Bronchial epithelial cell (primary cell): Measurements from ENCODE around the gene GATAD1. TPM values are rescaled to one million over a fixed set of nuclear protein-coding genes. Genes with fewer than 3 reads are reported as not detected.
"Not testable (repeated sequence)": the region's sequence is repeated elsewhere in the genome, so short reads cannot be mapped to it uniquely, and the experiment has no call there.

ENCODE experiments used
- DNase-seq: peaks from one replicate; pipeline ENCODE4 v3.0.0-alpha.2; 2010; ENCODE audit warnings: low read depth
- FAIRE-seq: peaks from 2 replicates; lab custom pipeline; 2011; peaks lifted over from hg19 to GRCh38; lab: Jason Lieb, UNC
- H3K27me3 ChIP-seq: 2 replicates; pipeline ENCODE4 v1.5.1; 2011; ENCODE audit warnings: low read length; ENCODE audit not compliant: control insufficient read depth, insufficient read depth
- H3K36me3 ChIP-seq: 2 replicates; pipeline ENCODE4 v1.5.1; 2011; ENCODE audit warnings: low read length; ENCODE audit not compliant: control insufficient read depth, insufficient read depth
- H3K4me3 ChIP-seq: 2 replicates; pipeline ENCODE4 v1.5.1; 2011; ENCODE audit warnings: mild to moderate bottlenecking, low read depth, low read length, control low read depth
- total RNA-seq: library from RNA; depleted of rRNA; stranded (reverse); fragments of >200 nt; gene quantifications from 2 replicates; pipeline ENCODE4 v1.2.1, GENCODE V29; 2014
- TF ChIP-seq, protein P1 (sequence below): IDR thresholded peaks from 2 replicates; pipeline ENCODE4 v1.5.1; 2011; ENCODE audit warnings: mild to moderate bottlenecking, moderate library complexity, low read length, control low read depth, inconsistent platforms; ENCODE audit not compliant: insufficient read depth, severe bottlenecking

The GATAD1 gene
- total RNA-seq, 1 donor from 2014 or later, result 16.3 TPM

DNA sequence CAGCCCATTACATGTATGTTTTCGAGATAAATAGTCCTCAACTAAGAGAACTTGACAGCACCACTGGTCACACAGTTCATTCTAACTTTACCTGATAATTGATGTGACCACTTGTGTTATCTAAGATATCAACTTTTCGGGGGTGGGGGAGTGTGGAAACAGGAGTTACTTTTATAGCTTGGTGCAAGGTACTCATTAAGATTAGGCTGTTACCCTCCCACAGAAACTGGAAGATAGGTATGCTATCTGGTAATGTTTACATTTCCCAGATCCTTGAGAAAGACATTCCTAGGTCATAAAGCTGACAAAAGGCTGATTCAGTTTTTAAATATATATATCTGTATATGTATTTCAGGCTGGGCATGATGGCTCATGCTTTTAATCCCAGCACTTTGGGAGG, 19.4 kb downstream of the GATAD1 start:
- no peak for FAIRE-seq
- H3K36me3 ChIP-seq, result no peaks in the 10 kb centered on the region
- H3K4me3 ChIP-seq, result no peak overlapping the region
- DNase-seq, result peak; percentile 70
- TF ChIP-seq, protein P1, sequence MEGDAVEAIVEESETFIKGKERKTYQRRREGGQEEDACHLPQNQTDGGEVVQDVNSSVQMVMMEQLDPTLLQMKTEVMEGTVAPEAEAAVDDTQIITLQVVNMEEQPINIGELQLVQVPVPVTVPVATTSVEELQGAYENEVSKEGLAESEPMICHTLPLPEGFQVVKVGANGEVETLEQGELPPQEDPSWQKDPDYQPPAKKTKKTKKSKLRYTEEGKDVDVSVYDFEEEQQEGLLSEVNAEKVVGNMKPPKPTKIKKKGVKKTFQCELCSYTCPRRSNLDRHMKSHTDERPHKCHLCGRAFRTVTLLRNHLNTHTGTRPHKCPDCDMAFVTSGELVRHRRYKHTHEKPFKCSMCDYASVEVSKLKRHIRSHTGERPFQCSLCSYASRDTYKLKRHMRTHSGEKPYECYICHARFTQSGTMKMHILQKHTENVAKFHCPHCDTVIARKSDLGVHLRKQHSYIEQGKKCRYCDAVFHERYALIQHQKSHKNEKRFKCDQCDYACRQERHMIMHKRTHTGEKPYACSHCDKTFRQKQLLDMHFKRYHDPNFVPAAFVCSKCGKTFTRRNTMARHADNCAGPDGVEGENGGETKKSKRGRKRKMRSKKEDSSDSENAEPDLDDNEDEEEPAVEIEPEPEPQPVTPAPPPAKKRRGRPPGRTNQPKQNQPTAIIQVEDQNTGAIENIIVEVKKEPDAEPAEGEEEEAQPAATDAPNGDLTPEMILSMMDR, result no peak
- no peaks in the 10 kb centered on the region for H3K27me3 ChIP-seq

DNA sequence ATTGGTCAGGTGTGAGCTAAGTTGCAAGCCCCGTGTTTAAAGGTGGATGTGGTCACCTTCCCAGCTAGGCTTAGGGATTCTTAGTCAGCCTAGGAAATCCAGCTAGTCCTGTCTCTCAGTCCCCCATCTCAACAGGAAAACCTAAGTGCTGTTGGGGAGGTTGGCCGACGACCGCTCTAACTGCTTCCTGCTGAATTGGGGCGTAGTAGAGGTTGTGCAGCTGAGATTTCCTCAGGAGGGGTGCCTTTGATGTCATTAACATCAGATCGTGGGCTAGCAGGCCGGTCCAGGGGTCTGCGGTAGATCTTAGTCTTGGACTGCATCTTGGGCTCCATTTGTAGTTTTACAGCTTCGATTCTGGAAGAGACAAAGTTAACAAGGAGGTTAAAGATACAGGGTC, 21.3 kb downstream of the GATAD1 start:
- not testable (repeated sequence) for H3K36me3 ChIP-seq, H3K27me3 ChIP-seq, DNase-seq, FAIRE-seq, H3K4me3 ChIP-seq

DNA sequence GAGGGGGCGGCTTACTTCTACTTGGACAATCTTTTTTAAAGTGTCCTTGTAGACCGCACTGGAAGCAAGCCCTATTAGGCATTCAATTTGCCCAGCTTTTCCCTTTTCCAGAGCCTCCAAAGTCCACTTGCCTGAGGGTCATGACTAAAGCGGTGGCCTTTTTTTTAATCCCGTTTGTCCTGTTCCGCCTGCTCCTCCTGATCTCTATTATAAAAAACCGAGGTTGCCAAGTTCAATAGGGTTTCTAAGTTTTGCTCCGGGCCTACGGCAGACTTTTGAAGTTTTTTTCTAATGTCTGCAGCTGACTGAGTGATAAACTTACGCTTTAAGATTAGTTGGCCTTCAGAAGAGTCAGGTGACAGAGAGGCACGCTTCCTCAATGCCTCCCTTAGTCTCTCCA, 26.7 kb downstream of the GATAD1 start:
- FAIRE-seq, H3K4me3 ChIP-seq, H3K27me3 ChIP-seq, H3K36me3 ChIP-seq: not testable (repeated sequence)
- DNase-seq, result peak; percentile 22

DNA sequence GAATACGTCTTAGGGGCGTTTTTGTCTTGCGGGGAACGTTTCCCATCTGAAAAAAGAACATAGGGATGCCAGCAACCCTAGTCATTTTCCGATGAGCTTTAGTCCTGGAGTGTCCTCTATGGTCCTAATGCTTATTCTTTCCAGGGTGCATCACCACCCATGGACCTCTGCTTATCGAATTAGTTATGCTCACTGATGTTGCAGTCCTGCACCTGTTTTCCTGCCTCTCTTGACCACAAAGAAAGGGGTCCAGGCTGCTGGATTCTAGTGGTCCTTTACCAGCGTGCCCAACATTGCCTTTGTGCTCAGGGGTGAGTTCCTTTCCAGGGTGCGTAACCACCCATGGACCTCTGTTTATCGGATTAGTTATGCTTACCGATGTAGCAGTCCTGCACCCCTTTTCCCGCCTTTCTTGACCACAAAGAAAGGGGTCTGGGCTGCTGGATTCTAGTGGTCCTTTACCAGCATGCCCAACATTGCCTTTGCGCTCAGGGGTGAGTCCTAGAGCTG, 28.0 kb downstream of the GATAD1 start:
- not testable (repeated sequence) for DNase-seq, H3K27me3 ChIP-seq, H3K36me3 ChIP-seq, H3K4me3 ChIP-seq, FAIRE-seq

DNA sequence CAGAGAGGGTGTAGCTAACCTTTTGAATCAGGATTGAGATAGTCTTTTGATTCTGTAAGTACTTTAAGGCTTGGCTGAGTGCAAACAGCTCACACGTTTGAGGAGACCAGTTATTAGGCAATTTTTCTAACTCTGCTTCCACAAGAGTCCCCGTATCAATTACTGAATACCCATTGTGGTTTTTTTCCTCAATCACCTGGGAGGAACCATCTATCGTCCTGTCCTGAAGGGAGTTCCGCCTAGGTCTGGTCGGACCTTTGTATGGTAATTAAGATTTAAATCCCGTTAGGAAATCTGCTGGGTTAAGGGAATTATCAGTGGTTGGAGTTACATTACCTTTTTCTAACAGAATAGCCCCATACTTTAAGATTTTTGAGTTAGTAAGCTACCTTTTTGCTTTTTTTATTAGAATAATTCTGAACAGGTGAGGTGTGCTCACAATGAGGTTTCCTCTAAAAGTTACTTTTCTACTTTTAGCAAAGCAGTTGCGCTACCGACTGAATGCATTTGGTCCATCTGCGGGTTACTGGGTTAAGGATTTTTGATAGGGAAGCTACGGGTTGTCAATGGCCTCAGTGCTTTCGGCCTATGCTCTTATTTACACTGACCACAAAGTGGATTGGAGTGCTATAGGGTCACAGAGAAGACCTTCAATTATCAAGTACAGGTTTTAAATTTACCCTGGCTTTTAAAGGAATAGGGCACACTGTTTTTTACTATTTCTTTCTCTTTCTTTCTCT, 28.7 kb downstream of the GATAD1 start:
- not testable (repeated sequence) for H3K27me3 ChIP-seq, H3K4me3 ChIP-seq, H3K36me3 ChIP-seq, FAIRE-seq, DNase-seq

DNA sequence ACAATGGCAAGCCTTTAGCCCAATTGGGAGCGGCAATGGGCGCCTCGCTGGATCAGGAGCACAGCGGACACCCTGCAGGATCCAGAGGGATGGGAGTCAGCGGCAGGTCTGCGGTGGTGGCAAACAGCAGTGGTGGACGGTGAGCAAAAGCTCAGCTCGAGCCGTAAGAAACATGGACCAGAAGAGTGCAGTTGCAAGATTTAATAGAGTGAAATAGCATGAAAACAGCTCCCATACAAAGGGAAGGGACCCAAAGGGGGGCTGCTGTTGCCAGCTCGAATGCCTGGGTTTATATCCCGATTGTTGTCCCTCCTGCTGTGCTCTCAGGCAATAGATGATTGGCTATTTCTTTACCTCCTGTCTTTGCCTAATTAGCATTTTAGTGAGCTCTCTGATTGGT, 30.4 kb downstream of the GATAD1 start, which contains the start of gene ERVW-1:
ERVW-1 (minus strand) TSS at position 266 of the 400 bp plus-strand sequence. CDS start 7,565 bp downstream, outside the sequence.
- H3K4me3 ChIP-seq, DNase-seq, FAIRE-seq, H3K36me3 ChIP-seq, H3K27me3 ChIP-seq: not testable (repeated sequence)

DNA sequence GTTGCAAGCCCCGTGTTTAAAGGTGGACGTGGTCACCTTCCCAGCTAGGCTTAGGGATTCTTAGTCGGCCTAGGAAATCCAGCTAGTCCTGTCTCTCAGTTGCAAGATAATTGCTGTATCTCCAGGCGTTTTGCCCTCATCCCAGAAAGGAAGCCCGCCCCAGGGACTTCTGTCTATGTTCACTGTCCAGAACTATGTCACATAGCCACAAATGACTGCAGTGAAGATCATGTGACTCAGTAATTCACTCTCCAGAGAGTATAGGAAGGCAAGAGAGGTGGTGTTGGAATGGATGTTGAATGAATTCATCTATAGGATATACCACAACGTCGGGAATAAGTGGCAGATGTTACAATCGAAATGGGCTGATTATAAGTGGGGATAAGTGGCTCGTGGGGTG, 30.8 kb downstream of the GATAD1 start:
- TF ChIP-seq, protein P1, result no peak
- DNase-seq (no peak), FAIRE-seq (no peak)
- no peaks in the 10 kb centered on the region for H3K36me3 ChIP-seq
- H3K27me3 ChIP-seq, result no peaks in the 10 kb centered on the region
- no peak overlapping the region for H3K4me3 ChIP-seq

DNA sequence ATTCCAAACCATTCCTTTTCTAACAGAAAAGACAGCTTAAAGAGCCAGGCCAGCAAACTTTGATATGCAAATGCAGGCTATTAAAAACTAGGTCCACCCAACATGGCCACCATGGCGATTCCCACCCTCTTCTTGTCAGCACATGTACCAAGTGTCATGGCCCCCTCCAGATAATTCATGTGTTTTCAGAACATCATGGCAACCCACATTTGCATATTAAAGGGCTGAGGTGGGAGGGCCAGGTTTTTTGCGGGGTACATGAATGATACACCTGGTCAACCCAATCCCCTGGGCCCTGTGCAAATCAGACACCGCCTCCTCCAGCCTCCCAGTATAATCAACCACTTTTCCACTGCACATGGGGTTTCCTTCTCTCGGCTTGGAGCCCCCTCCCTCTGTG, 31.4 kb downstream of the GATAD1 start:
- DNase-seq (no peak), FAIRE-seq (no peak)
- Histone ChIP-seq H3K4me3 (no peak overlapping the region), H3K27me3 (no peaks in the 10 kb centered on the region), H3K36me3 (no peaks in the 10 kb centered on the region)
- TF ChIP-seq, protein P1, result no peak

DNA sequence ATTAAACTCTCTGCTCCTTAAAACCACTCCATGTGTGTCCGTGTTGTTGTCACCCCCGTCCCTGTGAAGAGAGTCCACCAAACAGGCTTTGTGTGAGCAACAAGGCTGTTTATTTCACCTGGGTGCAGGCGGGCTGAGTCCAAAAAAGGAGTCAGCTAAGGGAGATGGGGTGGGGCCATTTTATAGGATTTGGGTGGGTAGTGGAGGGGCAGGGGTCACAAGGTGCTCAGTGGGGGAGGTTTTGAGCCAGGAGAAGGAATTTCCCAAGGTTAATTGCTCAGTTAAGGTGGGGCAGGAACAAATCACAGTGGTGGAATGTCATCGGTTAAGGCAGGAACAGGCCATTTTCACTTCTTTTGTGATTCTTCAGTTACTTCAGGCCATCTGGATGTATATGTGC, 31.9 kb downstream of the GATAD1 start:
- not testable (repeated sequence) for H3K36me3 ChIP-seq, DNase-seq, H3K4me3 ChIP-seq, H3K27me3 ChIP-seq, FAIRE-seq

DNA sequence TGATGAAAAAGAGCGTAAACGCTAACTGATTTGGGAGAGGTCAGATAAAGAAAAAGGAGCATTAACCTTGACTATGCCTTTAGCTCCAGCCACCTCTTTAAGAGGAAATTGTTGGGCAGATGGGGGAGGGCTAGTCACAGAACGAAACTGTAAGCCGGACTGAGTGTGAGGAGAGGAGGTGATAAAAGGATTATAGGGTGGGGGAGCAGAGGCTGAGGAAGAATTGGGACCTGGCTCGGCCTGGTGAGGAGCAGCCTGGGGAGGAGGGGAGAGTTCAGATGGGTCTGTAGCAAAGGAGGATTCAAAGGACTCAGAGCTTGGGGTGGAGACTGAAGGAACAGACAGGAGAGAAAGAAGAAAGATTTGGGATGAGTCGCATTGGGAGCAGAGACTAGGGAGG, 36.3 kb downstream of the GATAD1 start:
- not testable (repeated sequence) for DNase-seq, FAIRE-seq, H3K4me3 ChIP-seq, H3K36me3 ChIP-seq, H3K27me3 ChIP-seq

DNA sequence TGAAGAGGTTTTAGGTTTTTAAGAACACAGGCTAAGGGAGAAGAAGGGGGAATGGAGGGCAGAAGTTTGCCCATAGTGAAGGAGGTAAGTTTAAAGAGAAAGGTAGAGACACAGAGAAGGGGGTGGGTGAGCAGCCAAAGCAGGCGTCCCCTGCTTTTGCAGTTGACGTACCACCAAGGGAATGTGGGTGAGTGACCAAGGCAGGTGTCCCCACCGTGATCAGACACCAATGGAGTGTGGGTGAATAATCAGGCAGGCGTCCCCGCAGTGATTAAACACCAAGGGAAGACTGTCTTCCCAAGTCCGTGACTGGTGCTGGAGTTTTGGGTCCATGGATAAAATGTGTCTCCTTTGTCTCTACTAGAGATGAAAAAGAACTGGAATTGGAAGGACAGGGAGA, 36.9 kb downstream of the GATAD1 start:
- DNase-seq, H3K4me3 ChIP-seq, FAIRE-seq, H3K27me3 ChIP-seq, H3K36me3 ChIP-seq: not testable (repeated sequence)
